HG02840 (cell line): ENCODE results near the gene SFMBT2.
"Not testable (repeated sequence)": the region's sequence is repeated elsewhere in the genome, so short reads cannot be mapped to it uniquely, and the experiment has no call there.

Experiments used
- ATAC-seq: cut with Tn5 transposase; IDR thresholded peaks from one replicate; pipeline ENCODE4 v1.9.1; 2021; ENCODE audit warnings: mild to moderate bottlenecking, moderate library complexity, moderate number of reproducible peaks; ENCODE audit not compliant: unreplicated experiment, low FRiP score

SFMBT2 gene

GRCh38 chr10:7239312-7239985, 171.4 kb downstream of the SFMBT2 start:
- ATAC-seq: peak; percentile 57

- no peak for ATAC-seq
Observed at GRCh38 chr10:7235376-7235775, 175.5 kb downstream of the SFMBT2 start.

- no peak for ATAC-seq
Observed at GRCh38 chr10:7234109-7234508, 176.7 kb downstream of the SFMBT2 start.

GRCh38 chr10:7233259-7233991, 177.4 kb downstream of the SFMBT2 start:
- no peak for ATAC-seq

GRCh38 chr10:7231509-7232414, 179.1 kb downstream of the SFMBT2 start:
- ATAC-seq: no peak

GRCh38 chr10:7230951-7231350, 179.9 kb downstream of the SFMBT2 start:
- ATAC-seq: no peak

- ATAC-seq: no peak
Observed at GRCh38 chr10:7230036-7230435, 180.8 kb downstream of the SFMBT2 start.

- no peak for ATAC-seq
Observed at GRCh38 chr10:7225133-7225532, 185.7 kb downstream of the SFMBT2 start.

- ATAC-seq: no peak
Observed at GRCh38 chr10:7218968-7219367, 191.9 kb downstream of the SFMBT2 start.

GRCh38 chr10:7212696-7213095, 198.1 kb downstream of the SFMBT2 start:
- not testable (repeated sequence) for ATAC-seq

- no peak for ATAC-seq
Observed at GRCh38 chr10:7211857-7212577, 198.8 kb downstream of the SFMBT2 start.

- no peak for ATAC-seq
Observed at GRCh38 chr10:7210516-7210915, 200.3 kb downstream of the SFMBT2 start.

- no peak for ATAC-seq
Observed at GRCh38 chr10:7209458-7209857, 201.4 kb downstream of the SFMBT2 start.

- no peak for ATAC-seq
Observed at GRCh38 chr10:7206412-7207100, 204.3 kb downstream of the SFMBT2 start.

GRCh38 chr10:7205656-7206055, 205.2 kb downstream of the SFMBT2 start:
- ATAC-seq: no peak

- no peak for ATAC-seq
Observed at GRCh38 chr10:7202793-7203355, 208.0 kb downstream of the SFMBT2 start.

- ATAC-seq: no peak
Observed at GRCh38 chr10:7199152-7199760, 211.6 kb downstream of the SFMBT2 start.

GRCh38 chr10:7196284-7196683, 214.6 kb downstream of the SFMBT2 start:
- no peak for ATAC-seq

GRCh38 chr10:7195118-7195517, 215.7 kb downstream of the SFMBT2 start:
- ATAC-seq: no peak
